Endodermal cell (in vitro differentiated cells): Measurements from ENCODE around the gene IGLL5. TPM values are rescaled to one million over a fixed set of nuclear protein-coding genes. Genes with fewer than 3 reads are reported as not detected.

Source experiments
- DNase-seq: peaks from one replicate; pipeline ENCODE4 v3.0.0-alpha.2; 2017
- H3K27ac ChIP-seq: 2 replicates; pipeline ENCODE4 v1.5.1; 2013; ENCODE audit warnings: mild to moderate bottlenecking, low read depth, low read length, moderate library complexity
- H3K27me3 ChIP-seq: 2 replicates; pipeline ENCODE4 v1.6.1; 2013; ENCODE audit warnings: mild to moderate bottlenecking, low read length, moderate library complexity; ENCODE audit not compliant: insufficient read depth, control insufficient read depth, poor library complexity, severe bottlenecking
- H3K36me3 ChIP-seq: 2 replicates; pipeline ENCODE4 v1.7.0; 2013; ENCODE audit warnings: mild to moderate bottlenecking, low read length, moderate library complexity; ENCODE audit not compliant: control insufficient read depth, insufficient read depth
- H3K4me1 ChIP-seq: one replicate; pipeline ENCODE4 v1.7.0; 2013; ENCODE audit warnings: low read length; ENCODE audit not compliant: control insufficient read depth, insufficient read depth
- H3K4me3 ChIP-seq: 2 replicates; pipeline ENCODE4 v1.5.1; 2013; ENCODE audit warnings: mild to moderate bottlenecking, low read length, moderate library complexity
- H3K9ac ChIP-seq: 2 replicates; pipeline ENCODE4 v1.6.1; 2013; ENCODE audit warnings: mild to moderate bottlenecking, low read length, moderate library complexity; ENCODE audit not compliant: poor library complexity, severe bottlenecking; ENCODE audit errors: extremely low read depth
- H3K9me3 ChIP-seq: 2 replicates; pipeline ENCODE4 v1.6.1; 2013; ENCODE audit warnings: mild to moderate bottlenecking, low read length, moderate library complexity; ENCODE audit not compliant: control insufficient read depth
- H3K27ac Mint-ChIP-seq: 2 replicates; pipeline ENCODE4 v1.8.0; 2020; ENCODE audit warnings: mixed read lengths
- H3K27me3 Mint-ChIP-seq: 2 replicates; pipeline ENCODE4 v1.8.0; 2021; ENCODE audit warnings: mild to moderate bottlenecking, mixed read lengths; ENCODE audit not compliant: insufficient read depth
- H3K36me3 Mint-ChIP-seq: 2 replicates; pipeline ENCODE4 v1.8.0; 2020; ENCODE audit warnings: low read depth, mixed read lengths
- H3K4me1 Mint-ChIP-seq: 2 replicates; pipeline ENCODE4 v1.8.0; 2020; ENCODE audit warnings: mixed read lengths
- H3K4me3 Mint-ChIP-seq: 2 replicates; pipeline ENCODE4 v1.8.0; 2020; ENCODE audit warnings: mild to moderate bottlenecking, moderate library complexity, mixed read lengths
- H3K9me3 Mint-ChIP-seq: 2 replicates; pipeline ENCODE4 v1.8.0; 2020; ENCODE audit warnings: mild to moderate bottlenecking, mixed read lengths
- WGBS, 2 experiments: methylation state at CpG; one replicate each; pipeline versions ENCODE4 v1.1.5 to v1.1.7; 2013; ENCODE audit warnings: missing lambda C conversion rate in 2 of 2, mixed read lengths in 1 of 2; ENCODE audit not compliant: insufficient coverage in 1 of 2, insufficient read length in 1 of 2; 5-methylcytosine and 5-hydroxymethylcytosine counted together
- total RNA-seq, 2 donors: library from RNA; stranded (reverse); fragmentation: NEBNext Ultra II Directional in 1 of 2; extraction: Animal tissue kit (Norgen Biotek cat#: 25700) in 1 of 2; gene quantifications; 2 replicates in 1 of 2; 3 replicates in 1 of 2; pipeline ENCODE4 v1.2.1, GENCODE V29; 2021
- TF ChIP-seq, protein P1 (sequence below): fragments of 200-600 bp; sonication (generic); conservative IDR thresholded peaks from 2 replicates; pipeline ENCODE4 v1.5.0; 2021; ENCODE audit warnings: antibody characterized with exemption, mild to moderate bottlenecking

The IGLL5 gene
- total RNA-seq, 2 donors from 2014 or later: not detected

DNA sequence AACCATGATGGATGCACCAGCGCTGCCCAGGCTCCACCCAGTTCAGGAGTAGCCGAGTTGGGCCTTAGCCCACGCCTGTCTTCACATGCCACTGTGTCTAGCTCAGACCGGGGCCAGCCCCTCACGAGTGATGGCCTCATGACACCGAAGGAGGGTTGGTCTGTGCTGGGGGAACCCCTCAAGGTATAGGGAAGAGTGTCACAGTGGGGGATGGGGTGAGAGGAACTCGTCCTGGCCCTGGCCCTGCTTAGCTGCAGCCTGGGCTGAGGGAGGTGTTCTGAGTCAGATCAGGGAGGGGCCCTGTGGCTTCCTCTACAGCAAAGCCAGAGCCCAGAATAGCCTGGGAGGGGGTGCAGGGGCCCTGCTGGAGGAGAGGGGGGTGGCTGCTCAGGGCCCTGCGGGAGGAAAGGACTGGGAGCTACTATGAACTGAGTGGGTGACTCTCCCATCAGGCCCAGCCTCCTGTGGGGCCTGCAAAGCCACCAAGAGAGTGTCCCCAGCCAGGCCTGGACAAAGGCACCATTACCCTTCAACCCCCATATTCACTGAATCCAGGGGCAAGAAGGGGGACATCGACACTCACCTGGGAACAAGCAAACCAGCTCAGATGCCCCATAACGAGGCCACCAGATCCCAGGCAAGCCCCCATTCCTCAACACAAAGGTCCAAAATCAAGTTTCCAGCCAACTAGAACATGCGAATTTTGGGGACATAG, 41.2 kb downstream of the IGLL5 start:
- TF ChIP-seq, protein P1, sequence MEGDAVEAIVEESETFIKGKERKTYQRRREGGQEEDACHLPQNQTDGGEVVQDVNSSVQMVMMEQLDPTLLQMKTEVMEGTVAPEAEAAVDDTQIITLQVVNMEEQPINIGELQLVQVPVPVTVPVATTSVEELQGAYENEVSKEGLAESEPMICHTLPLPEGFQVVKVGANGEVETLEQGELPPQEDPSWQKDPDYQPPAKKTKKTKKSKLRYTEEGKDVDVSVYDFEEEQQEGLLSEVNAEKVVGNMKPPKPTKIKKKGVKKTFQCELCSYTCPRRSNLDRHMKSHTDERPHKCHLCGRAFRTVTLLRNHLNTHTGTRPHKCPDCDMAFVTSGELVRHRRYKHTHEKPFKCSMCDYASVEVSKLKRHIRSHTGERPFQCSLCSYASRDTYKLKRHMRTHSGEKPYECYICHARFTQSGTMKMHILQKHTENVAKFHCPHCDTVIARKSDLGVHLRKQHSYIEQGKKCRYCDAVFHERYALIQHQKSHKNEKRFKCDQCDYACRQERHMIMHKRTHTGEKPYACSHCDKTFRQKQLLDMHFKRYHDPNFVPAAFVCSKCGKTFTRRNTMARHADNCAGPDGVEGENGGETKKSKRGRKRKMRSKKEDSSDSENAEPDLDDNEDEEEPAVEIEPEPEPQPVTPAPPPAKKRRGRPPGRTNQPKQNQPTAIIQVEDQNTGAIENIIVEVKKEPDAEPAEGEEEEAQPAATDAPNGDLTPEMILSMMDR: no peak
- no peaks in the 10 kb centered on the region for H3K27me3 ChIP-seq
- H3K4me3 ChIP-seq: no peak overlapping the region
- H3K9ac ChIP-seq: no peak overlapping the region
- no peak for DNase-seq
- H3K4me1 Mint-ChIP-seq: peaks cover 27% of the 10 kb centered on the region
- no peaks in the 10 kb centered on the region for H3K36me3 ChIP-seq
- H3K36me3 Mint-ChIP-seq: no peaks in the 10 kb centered on the region
- no peak overlapping the region for H3K27ac ChIP-seq
- peaks cover 7% of the 10 kb centered on the region for H3K27me3 Mint-ChIP-seq
- WGBS, 2 experiments: 85 to 97% methylated on average over 5 to 11 of the region's 11 CpGs
- no peak overlapping the region for H3K4me3 Mint-ChIP-seq
- H3K4me1 ChIP-seq: peaks cover 13% of the 10 kb centered on the region
- H3K9me3 Mint-ChIP-seq: no peaks in the 10 kb centered on the region
- H3K9me3 ChIP-seq: no peaks in the 10 kb centered on the region
- no peak overlapping the region for H3K27ac Mint-ChIP-seq

DNA sequence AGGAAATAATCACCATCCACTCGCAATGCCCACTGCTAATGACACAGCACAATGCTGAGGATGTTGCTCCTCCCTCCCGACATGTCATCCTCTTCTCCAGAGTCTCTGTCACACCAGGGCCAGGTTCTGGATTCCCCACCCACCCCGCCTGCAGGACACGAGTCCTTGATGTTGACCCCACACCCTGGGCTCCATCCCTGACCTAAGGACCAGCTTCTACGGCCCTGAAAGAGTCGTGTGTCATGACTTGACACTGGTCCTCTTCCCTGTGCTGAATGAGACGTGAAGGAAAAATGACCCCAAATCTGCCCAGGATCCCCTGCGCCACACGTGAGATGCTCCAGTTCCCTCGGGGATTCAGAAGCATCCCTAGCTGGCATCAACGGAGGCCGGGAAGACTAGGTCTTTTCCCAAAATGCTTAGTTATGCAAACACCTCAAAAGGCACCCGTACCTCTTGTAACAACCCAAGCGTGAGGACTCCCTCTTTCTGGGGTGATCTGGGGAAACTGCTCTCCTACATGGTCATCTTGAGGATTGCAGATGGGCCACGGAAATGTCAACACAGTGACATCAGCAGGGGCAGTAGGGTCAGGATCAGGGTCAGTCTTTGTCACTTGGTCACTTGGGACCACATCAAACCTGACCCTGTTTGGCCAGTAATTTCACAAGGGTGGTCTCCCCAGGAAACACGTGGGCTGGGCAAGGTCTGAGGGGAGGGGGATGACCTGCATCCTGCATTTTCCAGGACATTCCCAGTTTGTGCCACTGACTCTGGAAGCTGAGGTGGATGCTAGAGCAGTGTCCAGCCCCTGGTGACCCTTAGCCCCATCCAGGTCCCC, 42.0 kb downstream of the IGLL5 start:
- H3K4me3 Mint-ChIP-seq: no peak overlapping the region
- Histone ChIP-seq H3K27ac (no peak overlapping the region), H3K36me3 (no peaks in the 10 kb centered on the region), H3K4me1 (peaks cover 13% of the 10 kb centered on the region), H3K27me3 (no peaks in the 10 kb centered on the region), H3K9ac (no peak overlapping the region), H3K4me3 (no peak overlapping the region), H3K9me3 (no peaks in the 10 kb centered on the region)
- H3K27me3 Mint-ChIP-seq: peaks cover 7% of the 10 kb centered on the region
- peaks cover 23% of the 10 kb centered on the region for H3K4me1 Mint-ChIP-seq
- no peaks in the 10 kb centered on the region for H3K9me3 Mint-ChIP-seq
- H3K36me3 Mint-ChIP-seq: no peaks in the 10 kb centered on the region
- TF ChIP-seq, protein P1: no peak
- 89 to 93% methylated on average over 16 of the region's 16 CpGs for WGBS, 2 experiments
- DNase-seq: no peak
- H3K27ac Mint-ChIP-seq: no peak overlapping the region

DNA sequence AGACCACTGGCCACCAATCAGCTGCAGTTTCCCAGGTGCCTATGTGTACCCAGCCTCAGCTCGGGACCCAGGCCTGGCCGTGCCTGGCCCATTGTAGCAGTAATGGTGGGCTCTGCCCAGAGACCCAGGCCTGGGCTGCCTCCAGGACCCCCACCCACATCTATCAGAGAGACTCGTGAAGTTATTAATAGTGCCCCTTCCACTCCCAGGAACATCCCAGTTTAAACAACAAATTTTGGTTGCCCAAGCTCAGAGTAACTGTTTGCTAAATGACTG, 42.5 kb downstream of the IGLL5 start:
- H3K27ac Mint-ChIP-seq: no peak overlapping the region
- Histone ChIP-seq H3K9me3 (no peaks in the 10 kb centered on the region), H3K36me3 (no peaks in the 10 kb centered on the region), H3K27me3 (no peaks in the 10 kb centered on the region), H3K9ac (no peak overlapping the region), H3K4me1 (peaks cover 12% of the 10 kb centered on the region), H3K4me3 (no peak overlapping the region), H3K27ac (no peak overlapping the region)
- 92% methylated on average over 3 of the region's 3 CpGs; no CpG with 5 or more reads in 1 of the 2 experiments for WGBS, 2 experiments
- TF ChIP-seq, protein P1: no peak
- H3K27me3 Mint-ChIP-seq: peaks cover 7% of the 10 kb centered on the region
- peaks cover 18% of the 10 kb centered on the region for H3K4me1 Mint-ChIP-seq
- H3K36me3 Mint-ChIP-seq: no peaks in the 10 kb centered on the region
- H3K9me3 Mint-ChIP-seq: no peaks in the 10 kb centered on the region
- no peak overlapping the region for H3K4me3 Mint-ChIP-seq
- DNase-seq: no peak
